ENCODE data around the gene IL17RE. TPM values are rescaled to one million over a fixed set of nuclear protein-coding genes. Genes with fewer than 3 reads are reported as not detected.
A peak's percentile ranks its signal among the peaks of the same experiment; 100 is the strongest.

Gene IL17RE
- total RNA-seq, 2 donors from 2014 or later = 9.6 to 10.0 TPM

DNA sequence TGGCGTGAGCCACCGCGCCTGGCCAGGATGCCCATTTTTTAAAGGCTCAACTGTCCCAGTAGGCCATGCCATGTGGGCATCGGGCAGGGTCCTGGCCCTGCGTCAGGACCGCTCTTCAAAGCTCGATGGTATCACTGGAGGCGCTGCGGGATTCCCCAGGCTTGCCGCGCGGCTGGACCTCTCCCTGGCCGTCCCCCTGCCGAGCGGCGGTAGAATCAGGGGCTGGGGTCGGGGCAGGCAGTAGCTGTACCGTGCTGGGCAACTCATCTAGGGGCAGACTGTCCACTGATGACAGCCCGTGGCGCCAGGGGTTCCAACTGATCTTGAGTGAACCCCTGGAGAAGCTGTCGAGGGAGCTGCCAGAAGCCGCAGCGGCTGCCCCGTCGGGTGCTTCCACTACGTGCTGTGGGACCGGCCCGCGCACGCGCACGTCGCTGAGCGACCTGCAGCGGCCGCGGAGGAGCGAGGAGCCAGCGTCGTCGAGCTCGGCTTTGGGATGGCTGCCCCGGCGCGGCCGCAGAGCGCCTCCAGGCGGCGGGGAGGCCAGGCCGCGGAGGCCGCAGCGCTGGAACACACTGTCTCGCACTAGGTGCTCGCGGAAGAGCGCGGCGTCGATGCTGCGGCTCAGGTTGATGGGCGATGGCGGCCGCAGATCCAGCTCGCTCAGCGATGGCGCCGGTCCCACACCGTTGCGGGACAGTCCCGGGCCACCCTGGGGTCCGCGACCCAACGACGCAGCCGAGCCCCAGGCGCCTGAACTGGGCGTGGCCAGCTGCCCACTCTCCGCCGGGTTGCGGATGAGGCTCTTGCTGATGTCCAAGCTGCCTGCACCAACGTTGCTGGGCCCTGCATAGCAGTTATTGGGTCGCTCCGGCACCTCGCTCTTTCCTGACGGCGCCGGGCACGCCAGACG lies 43.7 kb downstream of the IL17RE start:
- intact Hi-C loops (cut with DNase I) = no loop called here
- DNase-seq (ENCODE audit: low spot score) = peak; percentile 96

- DNase-seq (ENCODE audit: low spot score) = peak; percentile 88
Measured at GRCh38 chr3:9947025-9947995, 44.7 kb downstream of the IL17RE start.

GRCh38 chr3:9948586-9948985 lies 45.9 kb downstream of the IL17RE start:
- intact Hi-C loops (cut with DNase I) = no loop called here
- DNase-seq (ENCODE audit: low spot score) = no peak

More at GRCh38 chr3:9947025-9947995, 44.7 kb downstream of the IL17RE start:
- intact Hi-C loops (cut with DNase I) = no loop called here

DNA sequence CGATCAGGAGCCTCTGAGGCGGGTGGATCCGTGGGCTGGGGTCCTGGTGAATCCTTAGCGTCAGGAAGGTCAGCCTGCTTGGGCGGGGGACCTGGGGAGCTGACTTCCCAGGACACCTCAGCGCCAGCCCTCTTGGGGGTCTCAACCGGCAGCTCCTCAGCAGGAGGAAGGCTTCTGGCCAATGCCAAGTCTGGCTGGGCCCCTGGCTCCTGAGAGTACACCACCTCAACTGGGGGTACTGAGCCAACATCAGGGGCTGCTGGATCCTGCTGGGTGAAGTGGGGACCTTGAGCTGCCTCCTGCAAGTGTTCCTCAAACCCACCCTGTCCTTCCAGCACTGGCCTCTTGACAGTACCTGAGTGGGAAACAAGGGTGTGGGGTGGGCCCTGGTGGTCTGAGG lies 46.5 kb downstream of the IL17RE start:
- no peak for DNase-seq (ENCODE audit: low spot score)
- intact Hi-C loops (cut with DNase I) = no loop called here

- intact Hi-C loops (cut with DNase I) = no loop called here
- no peak for DNase-seq (ENCODE audit: low spot score)
Measured at GRCh38 chr3:9949626-9950025, 47.0 kb downstream of the IL17RE start.

DNA sequence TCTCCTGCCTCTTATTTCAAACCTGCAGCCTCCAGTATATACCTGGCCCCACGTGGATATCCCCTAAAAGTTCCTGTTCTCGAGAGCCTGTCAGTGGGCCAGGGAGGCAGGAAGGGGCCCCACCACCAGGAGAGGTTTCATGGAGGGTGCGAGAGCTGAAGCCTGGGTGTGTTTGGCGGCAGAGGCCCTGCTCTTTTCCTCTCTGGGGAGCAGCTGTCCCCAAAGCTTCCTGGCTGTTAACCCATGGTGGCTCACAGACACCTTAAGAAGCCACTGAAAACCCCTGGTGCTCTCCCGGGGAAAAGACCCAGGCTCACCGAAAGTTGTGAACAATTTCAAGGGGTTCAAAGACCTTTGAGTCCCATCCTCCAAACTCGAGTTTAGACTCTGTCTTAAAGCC lies 48.5 kb downstream of the IL17RE start:
- DNase-seq (ENCODE audit: low spot score) = no peak
- intact Hi-C loops (cut with DNase I) = no loop called here

GRCh38 chr3:9951598-9951961 lies 48.9 kb downstream of the IL17RE start:
- DNase-seq (ENCODE audit: low spot score) = no peak
- intact Hi-C loops (cut with DNase I) = no loop called here

DNA sequence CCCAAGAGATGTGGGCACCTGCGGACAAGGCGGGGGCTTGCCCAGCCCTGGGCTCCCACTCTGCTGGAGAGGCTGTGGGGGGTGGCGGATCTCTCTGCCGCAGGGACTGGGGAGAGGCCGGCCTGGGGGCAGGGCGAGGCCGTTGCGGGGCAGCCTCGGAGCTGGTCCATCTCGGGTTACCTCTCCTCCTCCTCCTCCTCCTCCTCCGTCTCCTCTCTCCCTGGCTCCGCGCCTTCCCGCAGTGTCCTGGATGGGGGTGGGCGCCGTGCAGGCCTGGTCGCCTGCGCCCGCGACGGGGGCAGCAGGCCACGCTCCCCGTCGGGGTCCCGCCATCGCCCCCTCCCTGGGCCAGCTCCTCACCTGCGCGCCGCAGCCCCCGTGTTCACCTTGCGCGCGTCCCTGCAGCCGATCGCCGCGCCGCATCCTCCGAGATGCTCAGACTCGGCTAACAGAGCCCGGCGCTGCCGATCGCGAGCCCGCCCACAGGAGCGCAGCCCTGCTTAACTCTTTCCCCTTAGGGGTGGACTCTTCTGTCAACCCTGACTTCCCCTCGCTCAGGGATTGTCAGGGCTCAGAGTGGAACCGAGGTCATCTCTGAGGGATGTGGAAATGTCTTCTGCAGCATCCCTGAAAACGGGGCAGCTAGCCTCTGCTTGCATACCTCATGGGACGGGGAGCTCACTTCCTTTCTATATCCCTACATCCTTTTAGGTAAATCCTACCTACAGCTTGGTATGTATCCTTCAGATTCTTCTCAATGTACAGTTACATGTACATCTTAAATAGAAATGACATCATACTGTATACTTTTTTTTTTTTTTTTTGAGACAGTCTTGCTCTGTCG lies 49.5 kb downstream of the IL17RE start, which contains the start of gene PRRT3:
PRRT3 (minus strand) TSS at position 447 of the 844 bp plus-strand sequence. CDS start 2,293 bp downstream, outside the sequence.
- intact Hi-C loops (cut with DNase I) = no loop called here
- DNase-seq (ENCODE audit: low spot score) = no peak

DNA sequence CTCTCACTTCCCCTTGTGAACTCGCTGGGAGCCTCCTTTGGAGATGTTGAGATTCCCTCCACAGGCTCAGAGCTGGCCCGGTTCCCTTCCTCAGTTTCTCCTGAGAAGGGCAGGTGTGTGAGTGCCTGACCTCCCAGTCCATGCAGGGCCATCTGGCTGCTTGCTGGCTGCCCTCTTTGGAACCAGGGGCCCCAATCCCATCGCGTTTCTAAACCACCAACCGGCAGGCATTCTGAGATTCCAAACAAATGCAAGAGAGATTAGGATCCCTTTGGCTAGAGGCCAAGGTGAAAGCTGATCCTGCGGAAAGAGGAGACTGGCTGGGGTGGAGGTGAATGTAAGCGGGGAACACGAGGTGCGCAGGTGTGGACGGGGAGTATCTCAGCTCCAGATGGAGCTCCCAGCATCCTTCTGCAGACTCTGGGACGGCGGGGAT lies 52.4 kb downstream of the IL17RE start:
- intact Hi-C loops (cut with DNase I) = no loop called here
- no peak for DNase-seq (ENCODE audit: low spot score)

- DNase-seq (ENCODE audit: low spot score) = no peak
Measured at GRCh38 chr3:9955611-9956352, 53.1 kb downstream of the IL17RE start.

DNA sequence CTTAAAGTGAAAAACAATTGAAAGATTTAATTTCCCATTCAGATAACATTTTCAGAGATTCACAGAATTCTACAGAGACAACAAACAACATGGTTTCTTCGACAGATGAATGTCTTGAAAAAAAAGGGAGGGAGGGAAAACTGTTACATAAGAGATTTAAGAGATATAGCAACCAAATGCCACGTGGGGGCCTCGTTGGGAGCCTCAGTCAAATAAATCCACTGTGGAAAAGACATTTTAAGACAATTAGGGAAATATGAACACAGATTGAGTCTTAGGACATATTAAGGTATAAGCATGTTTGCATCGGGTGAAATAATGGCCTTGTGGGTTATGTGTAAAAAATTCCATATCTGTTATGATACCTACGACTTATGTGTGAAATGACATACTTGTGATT lies 54.6 kb downstream of the IL17RE start:
- intact Hi-C loops (cut with DNase I) = no loop called here
- DNase-seq (ENCODE audit: low spot score) = no peak

More at GRCh38 chr3:9955611-9956352, 53.1 kb downstream of the IL17RE start:
- intact Hi-C loops (cut with DNase I) = no loop called here

- intact Hi-C loops (cut with DNase I) = no loop called here
- DNase-seq (ENCODE audit: low spot score) = no peak
Measured at GRCh38 chr3:9965200-9965875, 62.7 kb downstream of the IL17RE start.

Other genes with a start within 250 kb of the IL17RE start
- not detected for gene CPNE9, start 199.0 kb upstream of the IL17RE start, total RNA-seq
- gene BRPF1, start 171.1 kb upstream of the IL17RE start, total RNA-seq = 10 to 100 TPM; 15.6 to 17.5 TPM
- gene OGG1, start 152.9 kb upstream of the IL17RE start, total RNA-seq = 10 to 100 TPM; 15.4 to 23.4 TPM
- gene CAMK1, start 132.9 kb upstream of the IL17RE start, total RNA-seq = 10 to 100 TPM; 47.8 to 50.6 TPM
- gene TADA3, start 110.4 kb upstream of the IL17RE start, total RNA-seq = 10 to 100 TPM; 44.2 to 48.8 TPM
- 100 to 1,000 TPM; 144 to 148 TPM for gene ARPC4, start 109.8 kb upstream of the IL17RE start, total RNA-seq
- gene TTLL3, start 92.6 kb upstream of the IL17RE start, total RNA-seq = 10 to 100 TPM; 24.9 to 44.4 TPM
- 10 to 100 TPM; 18.2 to 20.0 TPM for gene RPUSD3, start 58.8 kb upstream of the IL17RE start, total RNA-seq
- gene CIDEC, start 22.6 kb upstream of the IL17RE start, total RNA-seq = 1 to 10 TPM; 1.2 to 2.9 TPM
- 10 to 100 TPM; 19.6 to 20.0 TPM for gene JAGN1, start 12.2 kb upstream of the IL17RE start, total RNA-seq
- gene IL17RC, start 14.2 kb downstream of the IL17RE start, total RNA-seq = 10 to 100 TPM; 31.9 to 41.1 TPM
- 10 to 100 TPM; 22.3 to 29.5 TPM for gene CRELD1, start 31.0 kb downstream of the IL17RE start, total RNA-seq
- gene PRRT3, start 49.6 kb downstream of the IL17RE start, total RNA-seq = 1 to 10 TPM; 1.5 to 2.7 TPM
- gene EMC3, start 84.0 kb downstream of the IL17RE start, total RNA-seq = 10 to 100 TPM; 50.4 to 52.8 TPM
- gene FANCD2, start 123.6 kb downstream of the IL17RE start, total RNA-seq = 1 to 10 TPM; 3.3 to 3.4 TPM
- gene FANCD2OS, start 205.4 kb downstream of the IL17RE start, total RNA-seq = not detected
- gene BRK1, start 212.8 kb downstream of the IL17RE start, total RNA-seq = 100 to 1,000 TPM in 1 of 2 donors, 10 to 100 TPM in 1; 98.9 to 125 TPM
- gene VHL, start 238.9 kb downstream of the IL17RE start, total RNA-seq = 10 to 100 TPM; 21.7 to 24.7 TPM

All from posterior vena cava (tissue), 2 donors.